MM.1S (cell line): ENCODE measurements around the gene RFC5.

Experiments
- DNase-seq: peaks from one replicate; pipeline ENCODE4 v3.0.0-alpha.2; 2015
- H2AFZ ChIP-seq: fragments of 300-600 bp; sonication (generic); 2 replicates; pipeline ENCODE4 v1.6.0; 2016; ENCODE audit warnings: antibody characterized with exemption, low read length
- H3F3A ChIP-seq: fragments of 300-600 bp; sonication (generic); 2 replicates; pipeline ENCODE4 v1.6.1; 2016; ENCODE audit warnings: mild to moderate bottlenecking, antibody characterized with exemption, low read length, moderate library complexity, mixed read lengths; ENCODE audit not compliant: insufficient read depth
- H3K27ac ChIP-seq: fragments of 300-600 bp; sonication (generic); 2 replicates; pipeline ENCODE4 v1.5.1; 2016; ENCODE audit warnings: mild to moderate bottlenecking, low read length
- H3K27me3 ChIP-seq: fragments of 300-600 bp; sonication (generic); replicated peaks from 2 replicates; pipeline ENCODE4 v1.6.0; 2016; ENCODE audit warnings: low read length; ENCODE audit not compliant: insufficient read depth
- H3K36me3 ChIP-seq: fragments of 300-600 bp; sonication (generic); replicated peaks from 2 replicates; pipeline ENCODE4 v1.6.1; 2016; ENCODE audit warnings: mild to moderate bottlenecking, low read length, mixed read lengths; ENCODE audit not compliant: insufficient read depth
- H3K4me1 ChIP-seq: fragments of 300-600 bp; sonication (generic); 2 replicates; pipeline ENCODE4 v1.6.1; 2016; ENCODE audit warnings: low read length, mixed read lengths
- H3K4me2 ChIP-seq: fragments of 300-600 bp; sonication (generic); 2 replicates; pipeline ENCODE4 v1.6.0; 2016; ENCODE audit warnings: low read depth, low read length
- H3K4me3 ChIP-seq: fragments of 300-600 bp; sonication (generic); 2 replicates; pipeline ENCODE4 v1.5.1; 2016; ENCODE audit warnings: low read length, mixed read lengths
- H3K79me2 ChIP-seq: fragments of 300-600 bp; sonication (generic); 2 replicates; pipeline ENCODE4 v1.6.1; 2016; ENCODE audit warnings: mixed run types, low read length, mixed read lengths
- H3K9ac ChIP-seq: fragments of 300-600 bp; sonication (generic); 2 replicates; pipeline ENCODE4 v1.6.1; 2016; ENCODE audit warnings: low read length, mixed read lengths
- H3K9me2 ChIP-seq: fragments of 300-600 bp; sonication (generic); replicated peaks from 2 replicates; pipeline ENCODE4 v1.6.1; 2016; ENCODE audit warnings: mild to moderate bottlenecking, low read length, mixed read lengths; ENCODE audit not compliant: insufficient read depth
- H3K9me3 ChIP-seq: fragments of 300-600 bp; sonication (generic); replicated peaks from 2 replicates; pipeline ENCODE4 v1.6.1; 2016; ENCODE audit warnings: mild to moderate bottlenecking, low read length, mixed read lengths; ENCODE audit not compliant: insufficient read depth
- H4K20me1 ChIP-seq: fragments of 300-600 bp; sonication (generic); 2 replicates; pipeline ENCODE4 v1.6.1; 2016; ENCODE audit warnings: mild to moderate bottlenecking, low read length, moderate library complexity, mixed read lengths; ENCODE audit not compliant: insufficient read depth
- CTCF ChIP-seq: fragments of 300-600 bp; sonication (generic); IDR thresholded peaks from 2 replicates; pipeline ENCODE4 v1.5.1; 2016; ENCODE audit warnings: antibody characterized with exemption, low read length, mixed read lengths
- EZH2 ChIP-seq: fragments of 300-600 bp; sonication (generic); optimal IDR thresholded peaks from 2 replicates; pipeline ENCODE3; 2017; ENCODE audit warnings: low read depth, mild to moderate bottlenecking, antibody characterized with exemption, low read length, mixed read lengths
- EZH2phosphoT487 ChIP-seq: fragments of 300-600 bp; sonication (generic); IDR thresholded peaks from 2 replicates; pipeline ENCODE4 v1.6.1; 2018; ENCODE audit warnings: antibody characterized with exemption, low read length

Gene RFC5

GRCh38 chr12:118053071-118053985 is 36.8 kb downstream of the RFC5 start:
- Histone ChIP-seq H3K36me3 (no peaks in the 10 kb centered on the region), H2AFZ (no peak overlapping the region), H3K27ac (no peak overlapping the region), H3K27me3 (no peaks in the 10 kb centered on the region), H3K9ac (no peak overlapping the region), H3F3A (no peaks in the 10 kb centered on the region), H3K9me2 (no peaks in the 10 kb centered on the region), H3K4me1 (no peaks in the 10 kb centered on the region), H4K20me1 (no peaks in the 10 kb centered on the region), H3K79me2 (no peaks in the 10 kb centered on the region), H3K4me3 (no peak overlapping the region), H3K9me3 (no peaks in the 10 kb centered on the region), H3K4me2 (no peak overlapping the region)
- TF ChIP-seq CTCF = no peak
- no peak for TF ChIP-seq EZH2
- no peak for TF ChIP-seq EZH2phosphoT487
- DNase-seq = no peak

- peak; percentile 48 for DNase-seq
- Histone ChIP-seq H4K20me1 (no peaks in the 10 kb centered on the region), H3K27ac (no peak overlapping the region), H2AFZ (no peak overlapping the region), H3K79me2 (no peaks in the 10 kb centered on the region), H3K4me3 (no peak overlapping the region), H3K4me2 (no peak overlapping the region), H3F3A (no peaks in the 10 kb centered on the region), H3K9me2 (no peaks in the 10 kb centered on the region), H3K4me1 (no peaks in the 10 kb centered on the region), H3K36me3 (no peaks in the 10 kb centered on the region), H3K9ac (no peak overlapping the region), H3K27me3 (no peaks in the 10 kb centered on the region), H3K9me3 (no peaks in the 10 kb centered on the region)
- TF ChIP-seq EZH2 (no peak), CTCF (peak; percentile 57)
Observed at GRCh38 chr12:118055144-118055557, 38.6 kb downstream of the RFC5 start.

- Histone ChIP-seq H3K4me1 (no peaks in the 10 kb centered on the region), H3F3A (no peaks in the 10 kb centered on the region), H3K79me2 (no peaks in the 10 kb centered on the region), H3K4me3 (no peak overlapping the region), H3K36me3 (no peaks in the 10 kb centered on the region), H3K9me3 (no peaks in the 10 kb centered on the region), H3K4me2 (no peak overlapping the region), H2AFZ (no peak overlapping the region), H3K9me2 (no peaks in the 10 kb centered on the region), H3K9ac (no peak overlapping the region), H4K20me1 (no peaks in the 10 kb centered on the region), H3K27me3 (no peaks in the 10 kb centered on the region), H3K27ac (no peak overlapping the region)
- no peak for DNase-seq
- TF ChIP-seq EZH2phosphoT487 (no peak), CTCF (no peak), EZH2 (no peak)
Observed at GRCh38 chr12:118055865-118056773, 39.6 kb downstream of the RFC5 start.
